Measurements from ENCODE around the gene EXOC4. TPM values are rescaled to one million over a fixed set of nuclear protein-coding genes. Genes with fewer than 3 reads are reported as not detected.

Gene EXOC4
- total RNA-seq, 1 experiment from 2014 or later: 71.0 TPM

- H3K9me3 ChIP-seq (ENCODE audit: control insufficient read depth, insufficient read depth, low read depth, low read length): no peaks in the 10 kb centered on the region
- TF ChIP-seq POLR2AphosphoS5 (IDR thresholded peaks at IDR 0.05; ENCODE audit: low read depth, low read length) (no peak), CTCF (IDR thresholded peaks at IDR 0.05) (no peak), TCF7L2 (IDR thresholded peaks at IDR 0.05; ENCODE audit: low read depth, low read length) (no peak), SIN3A (IDR thresholded peaks at IDR 0.05; ENCODE audit: borderline replicate concordance, insufficient read depth, low read depth, low read length) (no peak)
- TF ChIP-seq, protein P1, sequence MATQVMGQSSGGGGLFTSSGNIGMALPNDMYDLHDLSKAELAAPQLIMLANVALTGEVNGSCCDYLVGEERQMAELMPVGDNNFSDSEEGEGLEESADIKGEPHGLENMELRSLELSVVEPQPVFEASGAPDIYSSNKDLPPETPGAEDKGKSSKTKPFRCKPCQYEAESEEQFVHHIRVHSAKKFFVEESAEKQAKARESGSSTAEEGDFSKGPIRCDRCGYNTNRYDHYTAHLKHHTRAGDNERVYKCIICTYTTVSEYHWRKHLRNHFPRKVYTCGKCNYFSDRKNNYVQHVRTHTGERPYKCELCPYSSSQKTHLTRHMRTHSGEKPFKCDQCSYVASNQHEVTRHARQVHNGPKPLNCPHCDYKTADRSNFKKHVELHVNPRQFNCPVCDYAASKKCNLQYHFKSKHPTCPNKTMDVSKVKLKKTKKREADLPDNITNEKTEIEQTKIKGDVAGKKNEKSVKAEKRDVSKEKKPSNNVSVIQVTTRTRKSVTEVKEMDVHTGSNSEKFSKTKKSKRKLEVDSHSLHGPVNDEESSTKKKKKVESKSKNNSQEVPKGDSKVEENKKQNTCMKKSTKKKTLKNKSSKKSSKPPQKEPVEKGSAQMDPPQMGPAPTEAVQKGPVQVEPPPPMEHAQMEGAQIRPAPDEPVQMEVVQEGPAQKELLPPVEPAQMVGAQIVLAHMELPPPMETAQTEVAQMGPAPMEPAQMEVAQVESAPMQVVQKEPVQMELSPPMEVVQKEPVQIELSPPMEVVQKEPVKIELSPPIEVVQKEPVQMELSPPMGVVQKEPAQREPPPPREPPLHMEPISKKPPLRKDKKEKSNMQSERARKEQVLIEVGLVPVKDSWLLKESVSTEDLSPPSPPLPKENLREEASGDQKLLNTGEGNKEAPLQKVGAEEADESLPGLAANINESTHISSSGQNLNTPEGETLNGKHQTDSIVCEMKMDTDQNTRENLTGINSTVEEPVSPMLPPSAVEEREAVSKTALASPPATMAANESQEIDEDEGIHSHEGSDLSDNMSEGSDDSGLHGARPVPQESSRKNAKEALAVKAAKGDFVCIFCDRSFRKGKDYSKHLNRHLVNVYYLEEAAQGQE (IDR thresholded peaks at IDR 0.05; ENCODE audit: insufficient read depth in 1 of 2, low read depth in 2 of 2, low read length in 1 of 2): no peak
- in situ Hi-C loops (cut with HindIII; ENCODE audit: low pct_unique_long_range_greater_than_20kb, low sequenced_read_pairs): no loop called here
- no peak for ATAC-seq
- no peaks in the 10 kb centered on the region for H3K4me1 ChIP-seq (ENCODE audit: control insufficient read depth, insufficient read depth, low read length)
- no peak overlapping the region for H3K4me3 ChIP-seq (ENCODE audit: low read depth in 2 of 2, low read length in 2 of 2)
- ChIA-PET POLR2A (no interaction called here), CTCF (no interaction called here)
- intact Hi-C loops (cut with micrococcal nuclease; ENCODE audit: unreplicated experiment): no loop called here
- H3K27ac ChIP-seq (ENCODE audit: low read length): no peak overlapping the region
- no peak for DNase-seq (ENCODE audit: low read depth, low spot score)
- no peaks in the 10 kb centered on the region for H3K36me3 ChIP-seq (ENCODE audit: control insufficient read depth, insufficient read depth, low read length)
- no TSS peak for BruUV-seq (replicated peaks)
- H3K27me3 ChIP-seq (ENCODE audit: control insufficient read depth, insufficient read depth, low read length): no peaks in the 10 kb centered on the region
These were observed 548.5 kb downstream of the EXOC4 start for GRCh38 chr7:133801341-133801740.

DNA sequence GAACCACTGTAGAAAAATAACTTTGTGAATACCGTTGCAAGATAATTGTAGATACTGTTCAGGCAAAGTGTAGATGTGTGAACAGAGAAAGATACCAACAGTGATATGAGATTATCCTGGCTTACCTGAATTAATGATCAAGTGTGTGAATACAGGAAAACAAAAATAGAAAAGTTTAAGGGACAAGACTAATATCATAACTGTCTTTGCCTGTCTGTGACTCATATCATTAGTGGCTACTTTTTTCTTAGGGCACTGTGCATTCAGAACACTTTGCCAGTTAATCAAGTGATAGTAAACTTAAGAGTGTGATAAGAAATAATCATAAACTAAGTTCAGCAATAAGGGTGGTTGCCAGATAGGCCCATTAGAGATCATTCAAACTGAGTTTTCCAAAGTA, 551.2 kb downstream of the EXOC4 start:
- TF ChIP-seq CTCF (IDR thresholded peaks at IDR 0.05): no peak
- TF ChIP-seq POLR2AphosphoS5 (IDR thresholded peaks at IDR 0.05; ENCODE audit: low read depth, low read length): no peak
- no peak for TF ChIP-seq TCF7L2 (IDR thresholded peaks at IDR 0.05; ENCODE audit: low read depth, low read length)
- TF ChIP-seq, protein P1 (IDR thresholded peaks at IDR 0.05; ENCODE audit: insufficient read depth in 1 of 2, low read depth in 2 of 2, low read length in 1 of 2): no peak
- TF ChIP-seq SIN3A (IDR thresholded peaks at IDR 0.05; ENCODE audit: borderline replicate concordance, insufficient read depth, low read depth, low read length): no peak
- no peak overlapping the region for H3K4me3 ChIP-seq (ENCODE audit: low read depth in 2 of 2, low read length in 2 of 2)
- in situ Hi-C loops (cut with HindIII; ENCODE audit: low pct_unique_long_range_greater_than_20kb, low sequenced_read_pairs) (no loop called here), intact Hi-C loops (cut with micrococcal nuclease; ENCODE audit: unreplicated experiment) (no loop called here)
- DNase-seq (ENCODE audit: low read depth, low spot score) (no peak), ATAC-seq (no peak)
- CTCF ChIA-PET: no interaction called here
- no peak overlapping the region for H3K27ac ChIP-seq (ENCODE audit: low read length)
- no peaks in the 10 kb centered on the region for H3K27me3 ChIP-seq (ENCODE audit: control insufficient read depth, insufficient read depth, low read length)
- H3K9me3 ChIP-seq (ENCODE audit: control insufficient read depth, insufficient read depth, low read depth, low read length): no peaks in the 10 kb centered on the region
- H3K4me1 ChIP-seq (ENCODE audit: control insufficient read depth, insufficient read depth, low read length): no peaks in the 10 kb centered on the region
- H3K36me3 ChIP-seq (ENCODE audit: control insufficient read depth, insufficient read depth, low read length): no peaks in the 10 kb centered on the region
- POLR2A ChIA-PET: no interaction called here
- no TSS peak for BruUV-seq (replicated peaks)

All from Panc1 (cell line).